Small intestine (tissue), 7 donors: ENCODE measurements around the gene SRRT. TPM values are rescaled to one million over a fixed set of nuclear protein-coding genes. Genes with fewer than 3 reads are reported as not detected.

ENCODE experiments used
- DNase-seq, 2 donors: peaks; one replicate each; pipeline versions ENCODE4 v3.0.0 to v3.0.0-alpha.2; 2013
- FAIRE-seq: peaks from 2 replicates; lab custom pipeline; 2012; peaks lifted over from hg19 to GRCh38; lab: Jason Lieb, UNC
- H3K27ac ChIP-seq, 3 donors: one replicate each; pipeline ENCODE4 v1.5.1; 2013; ENCODE audit warnings: low read length in 2 of 3, mild to moderate bottlenecking in 2 of 3, control low read depth in 1 of 3, inconsistent platforms in 1 of 3, low read depth in 1 of 3, moderate library complexity in 1 of 3
- H3K27me3 ChIP-seq, 3 donors: one replicate each; pipeline ENCODE4 v1.6.1; 2013; ENCODE audit warnings: low read length in 3 of 3, inconsistent platforms in 1 of 3; ENCODE audit not compliant: control insufficient read depth in 3 of 3, insufficient read depth in 3 of 3
- H3K36me3 ChIP-seq, 3 donors: one replicate each; pipeline ENCODE4 v1.6.1; 2013; ENCODE audit warnings: low read length in 3 of 3, inconsistent platforms in 1 of 3, low read depth in 1 of 3, mild to moderate bottlenecking in 1 of 3, moderate library complexity in 1 of 3; ENCODE audit not compliant: control insufficient read depth in 3 of 3, insufficient read depth in 2 of 3
- H3K4me1 ChIP-seq, 3 donors: one replicate each; pipeline ENCODE4 v1.6.1; 2013; ENCODE audit warnings: low read length in 2 of 3, inconsistent platforms in 1 of 3, low read depth in 1 of 3, mild to moderate bottlenecking in 1 of 3, moderate library complexity in 1 of 3; ENCODE audit not compliant: control insufficient read depth in 3 of 3, insufficient read depth in 2 of 3
- H3K4me3 ChIP-seq, 3 donors: one replicate each; pipeline ENCODE4 v1.5.1; 2013; ENCODE audit warnings: low read length in 3 of 3, control low read depth in 1 of 3, inconsistent platforms in 1 of 3, low read depth in 1 of 3, mild to moderate bottlenecking in 1 of 3, moderate library complexity in 1 of 3
- H3K9me3 ChIP-seq, 2 donors: one replicate each; pipeline ENCODE4 v1.6.1; 2013; ENCODE audit warnings: low read depth in 1 of 2, low read length in 1 of 2; ENCODE audit not compliant: control insufficient read depth in 2 of 2, insufficient read depth in 1 of 2
- WGBS, 3 donors: extraction: QIAGEN DNeasy Blood & Tissue Kit; methylation state at CpG; one replicate each; pipeline ENCODE4 v1.1.7; 2013; 5-methylcytosine and 5-hydroxymethylcytosine counted together
- polyA plus RNA-seq, 4 donors: library from polyadenylated mRNA; stranded (reverse) in 3 of 4; unstranded in 1 of 4; fragments of 200-250 nt in 3 of 4; fragments of 120-200 nt in 1 of 4; gene quantifications; one replicate each; pipeline versions ENCODE4 v1.2.1 to v1.2.3, GENCODE V29; 2013
- donor health status: healthy with polysubstance abuse.
- donor health status: control.
- donor health status: control.
- donor health status: Bipolar disorder and iron deficiency.
- donor health status: healthy.

The SRRT gene
- polyA plus RNA-seq, 4 donors = 77.1 to 113 (median 90.0) TPM

- H3K4me3 ChIP-seq = no peak overlapping the region
- H3K4me1 ChIP-seq = peaks cover 0 to 16% (median 0%) of the 10 kb centered on the region in 3 donors
- DNase-seq = no peak
- H3K27ac ChIP-seq = no peak overlapping the region
- peaks cover 0 to 5% of the 10 kb centered on the region in 2 donors for H3K9me3 ChIP-seq
- no peaks in the 10 kb centered on the region for H3K27me3 ChIP-seq
- no peak for FAIRE-seq
- peaks cover 0 to 3% (median 0%) of the 10 kb centered on the region in 3 donors for H3K36me3 ChIP-seq
- 72 to 77% (median 76%) methylated on average over 4 of the region's 4 CpGs for WGBS, 3 donors
These were observed 44.5 kb upstream of the SRRT start for GRCh38 chr7:100830396-100830795.

GRCh38 chr7:100832281-100832633, 42.6 kb upstream of the SRRT start:
- FAIRE-seq = no peak
- no peak for DNase-seq
- Histone ChIP-seq H3K4me1 (peaks cover 0 to 23% (median 0%) of the 10 kb centered on the region in 3 donors), H3K4me3 (no peak overlapping the region), H3K36me3 (peaks cover 0 to 3% (median 0%) of the 10 kb centered on the region in 3 donors), H3K27ac (peak overlapping the region in 2 of 3 donors; percentile 20 to 44), H3K9me3 (peaks cover 0 to 5% of the 10 kb centered on the region in 2 donors), H3K27me3 (no peaks in the 10 kb centered on the region)
- 60 to 72% (median 62%) methylated on average over 5 of the region's 5 CpGs for WGBS, 3 donors

GRCh38 chr7:100835903-100836811, 38.7 kb upstream of the SRRT start:
- Histone ChIP-seq H3K27me3 (no peaks in the 10 kb centered on the region), H3K27ac (peak overlapping the region; percentile 64 to 95 (median 91)), H3K36me3 (peaks cover 0 to 3% (median 0%) of the 10 kb centered on the region in 3 donors), H3K4me1 (peaks cover 0 to 22% (median 0%) of the 10 kb centered on the region in 3 donors), H3K4me3 (peak overlapping the region in 2 of 3 donors; percentile 15 to 36), H3K9me3 (peaks cover 0 to 5% of the 10 kb centered on the region in 2 donors)
- FAIRE-seq (no peak), DNase-seq (peak; percentile 33 to 90)
- 9 to 40% (median 32%) methylated on average over 12 to 17 of the region's 17 CpGs for WGBS, 3 donors

DNA sequence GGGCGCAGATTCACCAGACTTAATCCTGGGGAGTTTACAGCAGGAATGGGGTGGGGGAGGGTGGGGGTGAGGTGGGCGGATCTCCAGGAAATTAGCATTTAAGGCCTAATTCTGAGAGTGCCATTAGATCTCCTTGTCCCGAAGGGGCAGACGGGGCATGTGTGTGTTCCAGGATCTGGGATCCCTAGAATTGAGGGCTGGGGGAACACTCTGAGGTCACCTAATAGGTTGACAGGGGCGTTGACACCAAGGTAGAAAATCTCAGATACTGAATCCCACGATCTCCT, 38.1 kb upstream of the SRRT start:
- DNase-seq (no peak), FAIRE-seq (no peak)
- WGBS, 3 donors = 28 to 43% (median 29%) methylated on average over 6 of the region's 6 CpGs

DNA sequence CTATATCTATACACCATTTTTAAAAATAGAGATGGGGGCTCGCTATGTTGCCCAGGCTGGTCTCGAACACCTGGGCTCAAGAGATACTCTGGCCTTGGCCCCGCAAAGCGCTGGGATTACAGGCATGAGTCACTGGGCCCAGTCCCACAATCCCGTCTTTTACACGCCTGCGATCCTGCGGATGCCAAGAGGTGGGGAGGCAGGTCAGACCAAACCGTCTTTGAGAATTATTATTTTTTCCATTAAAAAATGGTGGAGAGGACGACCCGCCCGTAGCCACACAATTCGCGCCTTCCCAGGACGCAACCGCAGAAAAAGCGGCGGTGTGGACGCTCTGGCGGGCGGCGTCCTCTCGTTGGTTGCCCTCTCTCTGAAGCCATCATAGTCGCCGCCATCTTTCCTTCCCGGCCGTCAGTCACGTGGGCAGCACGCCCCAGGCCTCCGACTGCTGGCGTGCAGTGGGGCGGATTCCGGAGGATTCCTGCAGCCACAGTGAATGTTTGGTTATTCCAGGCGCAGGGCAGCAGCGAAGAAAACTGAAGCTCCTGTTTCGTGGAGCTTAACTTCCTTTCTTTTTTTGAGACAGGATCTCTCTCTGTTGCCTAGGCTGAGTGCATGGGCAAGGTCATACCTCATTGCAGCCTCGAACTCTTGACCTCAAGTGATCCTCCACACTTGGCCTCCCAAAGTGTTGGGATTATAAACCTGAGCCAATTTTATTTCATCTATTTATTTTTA, 37.6 kb upstream of the SRRT start:
- peaks cover 0 to 19% (median 0%) of the 10 kb centered on the region in 3 donors for H3K4me1 ChIP-seq
- 2 to 4% (median 3%) methylated on average over 37 of the region's 37 CpGs for WGBS, 3 donors
- peak overlapping the region; percentile 52 to 95 (median 89) for H3K27ac ChIP-seq
- peaks cover 0 to 3% (median 0%) of the 10 kb centered on the region in 3 donors for H3K36me3 ChIP-seq
- H3K4me3 ChIP-seq = peak overlapping the region in 2 of 3 donors; percentile 36 to 50
- FAIRE-seq (no peak), DNase-seq (peak; percentile 89 to 96)
- no peaks in the 10 kb centered on the region for H3K27me3 ChIP-seq
- H3K9me3 ChIP-seq = peaks cover 0 to under 1% of the 10 kb centered on the region in 2 donors

More for the DNA sequence above, 38.1 kb upstream of the SRRT start:
- peak overlapping the region in 2 of 3 donors; percentile 36 to 50 for H3K4me3 ChIP-seq
- H3K36me3 ChIP-seq = peaks cover 0 to 3% (median 0%) of the 10 kb centered on the region in 3 donors
- H3K4me1 ChIP-seq = peaks cover 0 to 19% (median 0%) of the 10 kb centered on the region in 3 donors
- peak overlapping the region in 2 of 3 donors; percentile 91 to 95 for H3K27ac ChIP-seq
- H3K9me3 ChIP-seq = peaks cover 0 to 5% of the 10 kb centered on the region in 2 donors
- no peaks in the 10 kb centered on the region for H3K27me3 ChIP-seq

DNA sequence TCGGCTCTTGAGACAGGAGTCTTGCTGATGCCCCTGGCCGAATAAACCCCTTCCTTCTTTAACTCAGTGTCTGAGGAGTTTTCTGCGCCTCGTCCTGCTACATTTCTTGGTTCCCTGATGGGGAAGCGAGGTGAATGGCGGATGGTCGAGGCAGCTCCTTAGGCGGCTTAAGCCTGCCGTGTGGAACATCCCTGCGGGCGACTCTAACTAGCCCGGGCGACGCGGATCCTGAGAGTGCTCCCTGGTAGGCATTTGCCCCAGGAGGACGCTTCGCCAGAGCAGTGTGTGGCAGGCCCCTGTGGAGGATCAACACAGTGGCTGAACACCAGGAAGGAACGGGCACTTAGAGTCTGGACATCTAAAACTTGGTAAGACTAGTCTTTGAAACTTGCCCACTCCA, 35.5 kb upstream of the SRRT start:
- no peak overlapping the region for H3K4me3 ChIP-seq
- FAIRE-seq = no peak
- no peaks in the 10 kb centered on the region for H3K36me3 ChIP-seq
- no peak for DNase-seq
- no peak overlapping the region for H3K27ac ChIP-seq
- H3K27me3 ChIP-seq = no peaks in the 10 kb centered on the region
- peaks cover 0 to 19% (median 0%) of the 10 kb centered on the region in 3 donors for H3K4me1 ChIP-seq
- H3K9me3 ChIP-seq = no peaks in the 10 kb centered on the region
- WGBS, 3 donors = 96 to 97% (median 96%) methylated on average over 18 of the region's 18 CpGs

- H3K27ac ChIP-seq = no peak overlapping the region
- H3K4me3 ChIP-seq = no peak overlapping the region
- H3K36me3 ChIP-seq = no peaks in the 10 kb centered on the region
- H3K9me3 ChIP-seq = no peaks in the 10 kb centered on the region
- FAIRE-seq = no peak
- DNase-seq = no peak
- H3K27me3 ChIP-seq = no peaks in the 10 kb centered on the region
- WGBS, 3 donors = 76 to 85% (median 81%) methylated on average over 8 of the region's 8 CpGs
- peaks cover 0 to 19% (median 0%) of the 10 kb centered on the region in 3 donors for H3K4me1 ChIP-seq
These were observed 34.3 kb upstream of the SRRT start for GRCh38 chr7:100840470-100841100.

GRCh38 chr7:100847360-100847759, 27.5 kb upstream of the SRRT start:
- 95 to 97% (median 97%) methylated on average over 4 of the region's 4 CpGs for WGBS, 3 donors
- Histone ChIP-seq H3K27me3 (no peaks in the 10 kb centered on the region), H3K36me3 (no peaks in the 10 kb centered on the region), H3K27ac (no peak overlapping the region), H3K4me3 (no peak overlapping the region), H3K4me1 (peaks cover 0 to 6% (median 2%) of the 10 kb centered on the region in 3 donors), H3K9me3 (no peaks in the 10 kb centered on the region)
- DNase-seq (no peak), FAIRE-seq (no peak)
